GM18517 (cell line): Measurements from ENCODE around the gene ATP8B4.
"Not testable (repeated sequence)": the region's sequence is repeated elsewhere in the genome, so short reads cannot be mapped to it uniquely, and the experiment has no call there.

ENCODE experiments used
- ATAC-seq: cut with Tn5 transposase; IDR thresholded peaks from one replicate; pipeline ENCODE4 v1.9.1; 2021; ENCODE audit warnings: mild to moderate bottlenecking, moderate library complexity; ENCODE audit not compliant: unreplicated experiment

The ATP8B4 gene

GRCh38 chr15:49977306-49977705 lies 141.7 kb downstream of the ATP8B4 start:
- ATAC-seq: no peak

- ATAC-seq: no peak
These were observed 154.5 kb downstream of the ATP8B4 start for GRCh38 chr15:49964551-49964950.

- no peak for ATAC-seq
These were observed 155.0 kb downstream of the ATP8B4 start for GRCh38 chr15:49964061-49964460.

GRCh38 chr15:49963033-49963772 lies 155.8 kb downstream of the ATP8B4 start:
- ATAC-seq: not testable (repeated sequence)

- no peak for ATAC-seq
These were observed 156.9 kb downstream of the ATP8B4 start for GRCh38 chr15:49962044-49962602.

- no peak for ATAC-seq
These were observed 165.6 kb downstream of the ATP8B4 start for GRCh38 chr15:49953421-49953820.

GRCh38 chr15:49946681-49947080 lies 172.4 kb downstream of the ATP8B4 start:
- no peak for ATAC-seq

- ATAC-seq: no peak
These were observed 184.5 kb downstream of the ATP8B4 start for GRCh38 chr15:49934487-49934886.

DNA sequence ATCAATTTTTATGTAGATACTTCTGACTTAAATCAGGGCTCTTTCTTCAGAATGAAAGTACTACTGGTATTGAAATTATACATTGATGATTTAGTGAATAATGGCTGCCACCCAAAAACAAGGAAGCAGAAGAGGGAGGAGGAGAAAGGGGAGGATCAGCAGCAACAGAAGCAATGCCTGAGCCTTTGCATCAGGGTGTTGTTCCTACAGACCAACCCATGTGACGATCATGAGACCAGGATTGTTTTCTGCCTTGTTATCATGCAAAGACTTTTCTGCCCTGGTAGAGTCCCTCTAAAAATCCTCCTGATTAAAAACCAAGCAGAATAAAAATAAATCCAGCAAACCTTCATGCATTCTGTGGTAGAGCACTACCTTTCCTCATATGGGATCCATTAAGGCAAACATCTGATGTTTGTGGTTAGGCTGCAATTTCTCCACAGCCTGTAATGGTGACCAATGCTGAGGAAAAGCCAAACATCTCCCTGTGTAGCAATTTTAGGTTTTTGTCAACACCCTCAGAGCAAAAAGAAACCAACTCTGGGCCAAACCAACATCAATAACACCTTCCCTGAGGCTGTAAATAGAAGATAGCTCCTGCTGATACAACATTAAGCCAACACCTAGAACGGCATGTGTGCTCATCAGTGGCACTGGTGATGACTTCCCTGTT lies 191.7 kb downstream of the ATP8B4 start:
- ATAC-seq: no peak

- no peak for ATAC-seq
These were observed 192.3 kb downstream of the ATP8B4 start for GRCh38 chr15:49926740-49927139.

- no peak for ATAC-seq
These were observed 195.4 kb downstream of the ATP8B4 start for GRCh38 chr15:49923671-49924070.

GRCh38 chr15:49919034-49919433 lies 200.0 kb downstream of the ATP8B4 start:
- no peak for ATAC-seq

GRCh38 chr15:49918121-49918520 lies 200.9 kb downstream of the ATP8B4 start:
- ATAC-seq: no peak

DNA sequence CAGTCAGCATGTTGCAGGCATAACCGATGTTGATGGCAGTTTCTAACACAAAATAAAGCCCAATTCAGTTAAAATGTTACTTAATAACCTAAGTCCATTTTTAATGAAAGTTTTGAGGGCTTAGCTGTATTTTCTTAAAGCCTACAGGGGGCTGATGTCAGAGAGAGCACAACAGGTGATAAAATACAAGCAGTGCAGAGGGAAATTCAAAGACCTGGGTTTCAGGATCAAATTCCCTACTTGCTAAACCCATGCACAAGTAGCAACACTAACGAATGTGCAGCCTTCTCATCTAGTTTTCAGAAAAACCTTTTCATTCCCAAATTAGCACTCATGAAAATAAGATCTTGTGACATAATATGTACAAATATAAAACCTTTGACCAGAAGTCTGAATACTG lies 202.0 kb downstream of the ATP8B4 start:
- no peak for ATAC-seq

GRCh38 chr15:49915822-49916221 lies 203.2 kb downstream of the ATP8B4 start:
- no peak for ATAC-seq

- ATAC-seq: no peak
These were observed 210.1 kb downstream of the ATP8B4 start for GRCh38 chr15:49908933-49909295.

GRCh38 chr15:49908236-49908932 lies 210.6 kb downstream of the ATP8B4 start:
- ATAC-seq: no peak

- no peak for ATAC-seq
These were observed 212.1 kb downstream of the ATP8B4 start for GRCh38 chr15:49906966-49907365.

DNA sequence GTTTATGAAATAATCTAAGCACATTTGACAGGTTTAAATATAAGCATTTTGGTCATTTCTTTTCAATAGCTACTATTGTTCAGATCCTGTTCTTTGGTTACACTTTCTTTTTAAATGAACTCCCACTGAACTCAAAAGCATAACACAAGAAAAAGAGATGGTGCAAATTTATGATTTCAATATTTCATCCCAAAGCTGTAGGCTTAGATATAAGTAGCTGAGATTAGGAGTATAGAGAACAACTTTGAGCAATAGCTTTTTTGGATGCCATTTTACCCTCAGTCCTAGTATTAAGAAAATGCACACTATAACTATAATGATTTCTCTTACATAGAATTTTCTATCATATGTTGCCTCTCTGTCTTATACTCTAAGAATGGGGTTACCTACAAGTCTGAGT lies 213.8 kb downstream of the ATP8B4 start:
- no peak for ATAC-seq

GRCh38 chr15:49904296-49904695 lies 214.7 kb downstream of the ATP8B4 start:
- ATAC-seq: no peak

GRCh38 chr15:49902685-49903501 lies 216.1 kb downstream of the ATP8B4 start:
- ATAC-seq: no peak
